Aorta (tissue), 5 donors: Measurements from ENCODE around the gene COG4. TPM values are rescaled to one million over a fixed set of nuclear protein-coding genes. Genes with fewer than 3 reads are reported as not detected.

Experiments used
- ATAC-seq: fragments of 200-7000 bp; cut with Tn5 transposase; one replicate; pipeline ENCODE4 v1.9.1; 2022; ENCODE audit warnings: moderate library complexity; ENCODE audit not compliant: low FRiP score
- DNase-seq, 2 donors: peaks; one replicate each; pipeline ENCODE4 v3.0.0-alpha.2; 2020
- H3K27ac ChIP-seq, 2 donors: one replicate each; pipeline ENCODE4 v1.5.1; 2013; ENCODE audit warnings: low read length in 2 of 2, mild to moderate bottlenecking in 2 of 2, moderate library complexity in 2 of 2, control low read depth in 1 of 2, inconsistent platforms in 1 of 2, low read depth in 1 of 2
- H3K27me3 ChIP-seq, 2 donors: one replicate each; pipeline ENCODE4 v1.6.1; 2013; ENCODE audit warnings: control low read depth in 1 of 2, low read length in 1 of 2, mild to moderate bottlenecking in 1 of 2, moderate library complexity in 1 of 2; ENCODE audit not compliant: insufficient read depth in 2 of 2, control insufficient read depth in 1 of 2
- H3K36me3 ChIP-seq, 2 donors: one replicate each; pipeline ENCODE4 v1.6.1; 2013; ENCODE audit warnings: control low read depth in 1 of 2, low read length in 1 of 2, mild to moderate bottlenecking in 1 of 2; ENCODE audit not compliant: insufficient read depth in 2 of 2, control insufficient read depth in 1 of 2
- H3K4me1 ChIP-seq, 2 donors: one replicate each; pipeline ENCODE4 v1.6.1; 2013; ENCODE audit warnings: low read length in 2 of 2, control low read depth in 1 of 2, mild to moderate bottlenecking in 1 of 2, moderate library complexity in 1 of 2; ENCODE audit not compliant: insufficient read depth in 2 of 2, control insufficient read depth in 1 of 2
- H3K4me3 ChIP-seq, 2 donors: one replicate each; pipeline ENCODE4 v1.5.1; 2013; ENCODE audit warnings: low read length in 2 of 2, control low read depth in 1 of 2, mild to moderate bottlenecking in 1 of 2
- H3K9me3 ChIP-seq: one replicate; pipeline ENCODE4 v1.6.1; 2013; ENCODE audit warnings: mild to moderate bottlenecking, low read length; ENCODE audit not compliant: control insufficient read depth
- WGBS, 2 donors: extraction: QIAGEN DNeasy Blood & Tissue Kit; methylation state at CpG; one replicate each; pipeline ENCODE4 v1.1.7; 2013; 5-methylcytosine and 5-hydroxymethylcytosine counted together
- intact Hi-C, 2 donors: fragments of 100-400 bp; cut with DNase I; formaldehyde crosslinking; loops; one replicate each; pipeline versions ENCODE4 v1.14.2 to v1.15.0; 2022
- polyA plus RNA-seq, 2 donors: library from polyadenylated mRNA; stranded (reverse); fragments of 200-250 nt; gene quantifications; one replicate each; pipeline ENCODE4 v1.2.3, GENCODE V29; 2013
- total RNA-seq, 2 donors: library from RNA; stranded (reverse); fragmentation: NEBNext Ultra II Directional; extraction: Animal tissue kit (Norgen Biotek cat#: 25700); gene quantifications; one replicate each; pipeline ENCODE4 v1.2.1, GENCODE V29; 2021
- donor health status: healthy with polysubstance abuse.
- donor health status: Bipolar disorder and iron deficiency.
- donor health status: DM: no; HTN: no; CAD: no.
- donor health status: DM: no; HTN: no; CAD: no.
- donor health status: DM: yes; HTN: yes; CAD: no.

Gene COG4
- total and polyA plus RNA-seq, 4 donors: 18.2 to 96.2 (median 40.1) TPM

GRCh38 chr16:70495425-70496182 is 27.8 kb downstream of the COG4 start:
- no peak for DNase-seq

GRCh38 chr16:70494777-70495176 is 28.6 kb downstream of the COG4 start:
- 91% methylated on average over 2 of the region's 2 CpGs for WGBS, 2 donors
- Histone ChIP-seq H3K27ac (no peak overlapping the region), H3K4me3 (no peak overlapping the region), H3K4me1 (no peaks in the 10 kb centered on the region), H3K36me3 (peaks cover 5 to 18% of the 10 kb centered on the region in 2 donors), H3K27me3 (no peaks in the 10 kb centered on the region), H3K9me3 (no peaks in the 10 kb centered on the region)
- intact Hi-C loops: no loop called here
- no peak for ATAC-seq
- no peak for DNase-seq

More at GRCh38 chr16:70495425-70496182, 27.8 kb downstream of the COG4 start:
- no peak for ATAC-seq
- H3K27me3 ChIP-seq: no peaks in the 10 kb centered on the region
- no peak overlapping the region for H3K27ac ChIP-seq
- H3K9me3 ChIP-seq: no peaks in the 10 kb centered on the region
- H3K4me1 ChIP-seq: no peaks in the 10 kb centered on the region
- intact Hi-C loops: no loop called here
- peaks cover 5 to 18% of the 10 kb centered on the region in 2 donors for H3K36me3 ChIP-seq
- H3K4me3 ChIP-seq: no peak overlapping the region
- WGBS, 2 donors: 93 to 95% methylated on average over 9 of the region's 9 CpGs

DNA sequence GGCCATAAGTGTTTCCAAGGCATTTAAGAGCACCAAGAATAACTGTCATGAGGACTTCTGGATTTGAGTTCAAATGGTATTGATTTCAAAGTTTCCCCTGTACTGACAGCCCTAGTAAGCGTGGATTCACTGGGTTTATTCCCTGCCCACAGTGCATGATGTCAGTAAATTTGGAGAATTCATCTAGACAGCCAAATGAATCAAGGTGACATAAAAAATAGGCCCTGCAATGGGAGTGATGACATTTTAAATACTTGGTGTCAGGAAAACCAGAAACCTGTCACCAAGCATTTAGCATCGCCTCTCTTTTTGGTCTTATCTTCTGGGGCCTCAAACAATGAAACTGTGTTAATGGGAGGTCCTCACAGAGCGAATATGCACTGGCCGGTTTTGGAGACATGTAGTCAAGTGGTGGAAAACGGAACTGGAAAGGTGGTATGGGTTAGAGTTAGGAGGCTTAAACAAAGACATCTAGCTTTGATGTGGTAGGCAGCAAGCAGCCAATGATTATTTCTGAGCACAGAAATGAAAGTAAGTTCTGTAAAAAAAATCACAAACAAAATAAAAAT is 29.1 kb downstream of the COG4 start:
- DNase-seq (no peak), ATAC-seq (no peak)
- H3K27ac ChIP-seq: no peak overlapping the region
- H3K9me3 ChIP-seq: no peaks in the 10 kb centered on the region
- intact Hi-C loops: no loop called here
- H3K4me1 ChIP-seq: no peaks in the 10 kb centered on the region
- H3K27me3 ChIP-seq: no peaks in the 10 kb centered on the region
- H3K4me3 ChIP-seq: no peak overlapping the region
- H3K36me3 ChIP-seq: peaks cover 5 to 18% of the 10 kb centered on the region in 2 donors
- WGBS, 2 donors: 68 to 81% methylated on average over 5 of the region's 5 CpGs

- no peak for DNase-seq
- peaks cover 5 to 18% of the 10 kb centered on the region in 2 donors for H3K36me3 ChIP-seq
- 92 to 95% methylated on average over 3 of the region's 3 CpGs for WGBS, 2 donors
- intact Hi-C loops: no loop called here
- H3K27me3 ChIP-seq: no peaks in the 10 kb centered on the region
- H3K4me3 ChIP-seq: no peak overlapping the region
- H3K9me3 ChIP-seq: no peaks in the 10 kb centered on the region
- no peaks in the 10 kb centered on the region for H3K4me1 ChIP-seq
- H3K27ac ChIP-seq: no peak overlapping the region
- ATAC-seq: no peak
Measured at GRCh38 chr16:70493802-70494201, 29.6 kb downstream of the COG4 start.

- Histone ChIP-seq H3K27me3 (no peaks in the 10 kb centered on the region), H3K4me1 (no peaks in the 10 kb centered on the region), H3K27ac (no peak overlapping the region), H3K4me3 (no peak overlapping the region), H3K9me3 (no peaks in the 10 kb centered on the region), H3K36me3 (peaks cover 2 to 6% of the 10 kb centered on the region in 2 donors)
- intact Hi-C loops: no loop called here
- DNase-seq: peak in 1 of 2 donors; percentile 7
- no peak for ATAC-seq
- WGBS, 2 donors: 83 to 86% methylated on average over 6 of the region's 6 CpGs
Measured at GRCh38 chr16:70490261-70490660, 33.1 kb downstream of the COG4 start.

- no peaks in the 10 kb centered on the region for H3K4me1 ChIP-seq
- peaks cover 0 to 5% of the 10 kb centered on the region in 2 donors for H3K36me3 ChIP-seq
- no peak for DNase-seq
- H3K9me3 ChIP-seq: no peaks in the 10 kb centered on the region
- no peaks in the 10 kb centered on the region for H3K27me3 ChIP-seq
- no peak overlapping the region for H3K27ac ChIP-seq
- H3K4me3 ChIP-seq: no peak overlapping the region
- intact Hi-C loops: no loop called here
- 86 to 95% methylated on average over 1 to 2 of the region's 2 CpGs for WGBS, 2 donors
- no peak for ATAC-seq
Measured at GRCh38 chr16:70484867-70485266, 38.5 kb downstream of the COG4 start.

DNA sequence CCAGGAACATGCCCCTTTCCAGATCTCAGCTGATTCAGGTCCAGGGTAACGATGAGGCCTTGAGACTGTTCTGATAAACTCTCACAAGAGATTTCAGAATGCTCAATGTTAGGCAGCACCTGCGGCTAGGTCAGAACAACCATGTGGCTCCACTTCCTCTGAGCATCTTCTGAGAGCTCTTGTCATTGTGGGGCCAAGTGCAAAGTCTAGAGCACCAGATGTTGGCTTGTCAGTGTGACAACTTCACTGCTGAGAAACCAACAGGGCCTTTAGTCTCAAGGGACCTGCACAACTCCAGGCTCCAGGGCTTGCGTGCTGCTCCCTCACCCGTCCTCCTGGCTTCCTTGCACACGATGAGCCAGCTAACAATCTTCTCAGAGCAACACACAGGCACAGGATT is 39.9 kb downstream of the COG4 start:
- WGBS, 2 donors: 85 to 88% methylated on average over 5 of the region's 5 CpGs
- Histone ChIP-seq H3K9me3 (no peaks in the 10 kb centered on the region), H3K27ac (no peak overlapping the region), H3K27me3 (no peaks in the 10 kb centered on the region), H3K4me1 (no peaks in the 10 kb centered on the region), H3K4me3 (no peak overlapping the region), H3K36me3 (peaks cover 0 to 5% of the 10 kb centered on the region in 2 donors)
- intact Hi-C loops: no loop called here
- no peak for DNase-seq
- no peak for ATAC-seq

DNA sequence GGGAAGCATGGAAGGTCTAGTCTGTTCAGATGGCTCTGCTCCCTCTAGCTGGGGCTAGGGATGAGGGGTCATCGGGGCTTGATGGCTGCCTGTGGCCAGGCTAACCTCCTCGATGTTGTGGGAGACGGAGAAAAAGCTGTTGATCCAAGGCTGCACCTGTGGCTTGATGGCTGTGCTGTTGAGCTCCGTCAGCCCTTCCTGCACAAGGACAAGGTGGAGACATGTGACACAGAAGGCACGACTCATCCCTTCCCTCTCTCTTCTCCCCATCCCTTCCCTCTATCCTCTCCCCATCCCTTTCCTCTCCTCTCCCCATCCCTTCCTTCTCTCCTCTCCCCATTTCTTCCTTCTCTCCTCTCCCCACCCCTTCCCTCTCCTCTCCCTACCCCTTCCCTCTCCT is 40.7 kb downstream of the COG4 start:
- Histone ChIP-seq H3K27ac (peak overlapping the region in 1 of 2 donors; percentile 53), H3K9me3 (no peaks in the 10 kb centered on the region), H3K36me3 (peaks cover 0 to 5% of the 10 kb centered on the region in 2 donors), H3K27me3 (no peaks in the 10 kb centered on the region), H3K4me3 (no peak overlapping the region), H3K4me1 (no peaks in the 10 kb centered on the region)
- ATAC-seq (no peak), DNase-seq (no peak)
- intact Hi-C loops: no loop called here
- 88 to 91% methylated on average over 5 of the region's 5 CpGs for WGBS, 2 donors
